MCF 10A (cell line): ENCODE data around the gene ABLIM1. TPM values are rescaled to one million over a fixed set of nuclear protein-coding genes. Genes with fewer than 3 reads are reported as not detected.

ENCODE experiments used
- BruUV-seq: library from RNA; stranded (reverse); fragments of 400-500 nt; replicated peaks from 2 replicates; lab custom pipeline; 2021; lab: Mats Ljungman, UMichigan
- CTCF ChIA-PET: fragments of 300-600 bp; sonication (Branson Sonifier 250); formaldehyde crosslinking; extraction: SDS; loops from one replicate; lab custom pipeline; 2021; ENCODE audit warnings: antibody characterized with exemption, inconsistent platforms; lab: Yijun Ruan, JAX
- POLR2A ChIA-PET: fragments of 300-600, 350-650 bp; sonication (Branson Sonifier 250); formaldehyde crosslinking; extraction: SDS; loops from one replicate; lab custom pipeline; 2020; ENCODE audit warnings: antibody characterized with exemption, inconsistent platforms; lab: Yijun Ruan, JAX
- DNase-seq: peaks from one replicate; pipeline ENCODE4 v3.0.0-alpha.2; 2018; ENCODE audit not compliant: unreplicated experiment
- H3K27ac Mint-ChIP-seq: one replicate; pipeline ENCODE4 v1.8.0; 2022; ENCODE audit warnings: mild to moderate bottlenecking, low read depth, mixed read lengths; ENCODE audit not compliant: unreplicated experiment
- H3K27me3 Mint-ChIP-seq: one replicate; pipeline ENCODE4 v1.8.0; 2022; ENCODE audit warnings: mixed read lengths; ENCODE audit not compliant: insufficient read depth, unreplicated experiment
- H3K36me3 Mint-ChIP-seq: one replicate; pipeline ENCODE4 v1.8.0; 2022; ENCODE audit warnings: mild to moderate bottlenecking, moderate library complexity, mixed read lengths; ENCODE audit not compliant: insufficient read depth, unreplicated experiment
- H3K4me1 Mint-ChIP-seq: one replicate; pipeline ENCODE4 v1.8.0; 2022; ENCODE audit warnings: mixed read lengths; ENCODE audit not compliant: insufficient read depth, unreplicated experiment
- H3K4me3 Mint-ChIP-seq: one replicate; pipeline ENCODE4 v1.8.0; 2022; ENCODE audit warnings: mild to moderate bottlenecking, moderate library complexity, mixed read lengths; ENCODE audit not compliant: unreplicated experiment
- H3K9me3 Mint-ChIP-seq: one replicate; pipeline ENCODE4 v1.8.0; 2022; ENCODE audit warnings: mixed read lengths; ENCODE audit not compliant: unreplicated experiment
- CTCF ChIP-seq: fragments of 200-600 bp; IDR thresholded peaks from one replicate; pipeline ENCODE4 v1.8.0; 2022; ENCODE audit warnings: antibody characterized with exemption, mild to moderate bottlenecking; ENCODE audit not compliant: unreplicated experiment
- intact Hi-C: fragments of 100-400 bp; cut with micrococcal nuclease; formaldehyde crosslinking; loops from 2 replicates; pipeline ENCODE4 v1.14.1; 2022
- total RNA-seq: library from RNA; stranded (reverse); gene quantifications from 2 replicates; pipeline ENCODE4 v1.2.3, GENCODE V29; 2022

ABLIM1 gene
- total RNA-seq, 1 experiment from 2014 or later, result 94.5 TPM

GRCh38 chr10:114508376-114508775 lies 149.7 kb downstream of the ABLIM1 start:
- intact Hi-C loops, result no loop called here
- Mint-ChIP-seq H3K36me3 (peaks cover 9% of the 10 kb centered on the region), H3K27me3 (no peaks in the 10 kb centered on the region), H3K27ac (no peak overlapping the region), H3K9me3 (no peaks in the 10 kb centered on the region), H3K4me3 (no peak overlapping the region), H3K4me1 (peaks cover 50% of the 10 kb centered on the region)
- ChIA-PET CTCF (interaction anchor here (0.8 kb wide), 1 partner anchor 38 kb away, joined by 3 read pairs; no protein-coding TSS in a partner anchor), POLR2A (interaction anchor here (0.7 to 18.1 kb wide), 3 partner anchors 9 to 12 kb away, joined by 3 to 481 read pairs (median 6); no protein-coding TSS in a partner anchor)
- no TSS peak for BruUV-seq
- no peak for DNase-seq
- no peak for TF ChIP-seq CTCF

GRCh38 chr10:114507449-114507848 lies 150.6 kb downstream of the ABLIM1 start:
- no peak for TF ChIP-seq CTCF
- BruUV-seq, result no TSS peak
- Mint-ChIP-seq H3K4me3 (peak overlapping the region; percentile 43), H3K27ac (peak overlapping the region; percentile 88), H3K36me3 (peaks cover 9% of the 10 kb centered on the region), H3K4me1 (peaks cover 44% of the 10 kb centered on the region), H3K9me3 (no peaks in the 10 kb centered on the region), H3K27me3 (no peaks in the 10 kb centered on the region)
- intact Hi-C loops, result no loop called here
- peak; percentile 47 for DNase-seq
- POLR2A ChIA-PET, result interaction anchor here (0.5 to 18.1 kb wide), 5 partner anchors 8 to 61 kb away, joined by 3 to 481 read pairs (median 6); no protein-coding TSS in a partner anchor
- CTCF ChIA-PET, result interaction anchor here (1.1 to 1.4 kb wide), 3 partner anchors 11 to 36 kb away, joined by 3 to 7 read pairs (median 5); no protein-coding TSS in a partner anchor

GRCh38 chr10:114506871-114507385 lies 151.1 kb downstream of the ABLIM1 start:
- Mint-ChIP-seq H3K27ac (peak overlapping the region; percentile 88), H3K27me3 (no peaks in the 10 kb centered on the region), H3K4me3 (peak overlapping the region; percentile 43), H3K4me1 (peaks cover 39% of the 10 kb centered on the region), H3K9me3 (no peaks in the 10 kb centered on the region), H3K36me3 (peaks cover 8% of the 10 kb centered on the region)
- BruUV-seq, result no TSS peak
- DNase-seq, result no peak
- no peak for TF ChIP-seq CTCF
- ChIA-PET POLR2A (interaction anchor here (0.5 to 18.1 kb wide), 6 partner anchors 13 to 1880 kb away, joined by 3 to 481 read pairs (median 3); no protein-coding TSS in a partner anchor), CTCF (interaction anchor here (0.7 to 1.4 kb wide), 6 partner anchors 11 to 43 kb away, joined by 3 to 7 read pairs (median 4); no protein-coding TSS in a partner anchor)
- intact Hi-C loops, result no loop called here

GRCh38 chr10:114504769-114505579 lies 153.1 kb downstream of the ABLIM1 start:
- TF ChIP-seq CTCF, result no peak
- intact Hi-C loops, result no loop called here

More at GRCh38 chr10:114504769-114505579, 153.1 kb downstream of the ABLIM1 start:
- Mint-ChIP-seq H3K4me3 (peak overlapping the region; percentile 25), H3K9me3 (no peaks in the 10 kb centered on the region), H3K27ac (peak overlapping the region; percentile 33), H3K4me1 (peaks cover 43% of the 10 kb centered on the region), H3K36me3 (no peaks in the 10 kb centered on the region), H3K27me3 (no peaks in the 10 kb centered on the region)
- ChIA-PET CTCF (interaction anchor here (0.5 to 1.6 kb wide), 2 partner anchors 13 to 15 kb away, joined by 4 to 7 read pairs; no protein-coding TSS in a partner anchor), POLR2A (interaction anchor here (0.5 to 18.1 kb wide), 9 partner anchors 12 to 331 kb away, joined by 3 to 481 read pairs (median 3); partner anchors contain the start of gene CCDC186)
- peak; percentile 86 for DNase-seq
- no TSS peak for BruUV-seq
